Retinal pigment epithelial cell (primary cell): ENCODE results near the gene USP36.
"Not testable (repeated sequence)": the region's sequence is repeated elsewhere in the genome, so short reads cannot be mapped to it uniquely, and the experiment has no call there.

Experiments
- DNase-seq: peaks from one replicate; pipeline ENCODE4 v3.0.0-alpha.2; 2010; ENCODE audit warnings: low read depth
- H3K4me3 ChIP-seq: 2 replicates; pipeline ENCODE4 v1.5.1; 2011; ENCODE audit warnings: mild to moderate bottlenecking, low read length, control low read depth, moderate library complexity
- TF ChIP-seq, protein P1 (sequence below): conservative IDR thresholded peaks from 2 replicates; pipeline ENCODE4 v1.5.1; 2011; ENCODE audit warnings: low read depth, low read length, control low read depth, inconsistent platforms

The USP36 gene

DNA sequence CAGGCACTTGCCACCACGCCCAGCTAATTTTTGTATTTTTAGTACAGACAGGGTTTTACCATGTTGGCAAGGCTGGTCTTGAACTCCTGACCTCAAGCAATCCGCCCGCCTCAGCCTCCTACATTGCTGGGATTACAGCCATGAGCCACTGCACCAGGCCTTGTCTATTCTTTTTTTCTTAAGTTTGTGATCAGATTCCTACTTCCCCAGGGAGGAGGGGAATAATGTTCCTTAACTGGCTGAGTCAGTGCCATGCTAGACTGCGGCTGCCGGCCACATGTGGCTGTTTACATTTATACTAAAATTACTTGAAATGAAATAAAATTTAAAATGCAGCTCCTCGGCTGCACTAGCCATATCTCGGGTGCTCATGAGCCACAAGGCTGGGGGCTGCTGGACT, 27.8 kb upstream of the USP36 start:
- no peak for DNase-seq
- no peak overlapping the region for H3K4me3 ChIP-seq
- TF ChIP-seq, protein P1, sequence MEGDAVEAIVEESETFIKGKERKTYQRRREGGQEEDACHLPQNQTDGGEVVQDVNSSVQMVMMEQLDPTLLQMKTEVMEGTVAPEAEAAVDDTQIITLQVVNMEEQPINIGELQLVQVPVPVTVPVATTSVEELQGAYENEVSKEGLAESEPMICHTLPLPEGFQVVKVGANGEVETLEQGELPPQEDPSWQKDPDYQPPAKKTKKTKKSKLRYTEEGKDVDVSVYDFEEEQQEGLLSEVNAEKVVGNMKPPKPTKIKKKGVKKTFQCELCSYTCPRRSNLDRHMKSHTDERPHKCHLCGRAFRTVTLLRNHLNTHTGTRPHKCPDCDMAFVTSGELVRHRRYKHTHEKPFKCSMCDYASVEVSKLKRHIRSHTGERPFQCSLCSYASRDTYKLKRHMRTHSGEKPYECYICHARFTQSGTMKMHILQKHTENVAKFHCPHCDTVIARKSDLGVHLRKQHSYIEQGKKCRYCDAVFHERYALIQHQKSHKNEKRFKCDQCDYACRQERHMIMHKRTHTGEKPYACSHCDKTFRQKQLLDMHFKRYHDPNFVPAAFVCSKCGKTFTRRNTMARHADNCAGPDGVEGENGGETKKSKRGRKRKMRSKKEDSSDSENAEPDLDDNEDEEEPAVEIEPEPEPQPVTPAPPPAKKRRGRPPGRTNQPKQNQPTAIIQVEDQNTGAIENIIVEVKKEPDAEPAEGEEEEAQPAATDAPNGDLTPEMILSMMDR = no peak

DNA sequence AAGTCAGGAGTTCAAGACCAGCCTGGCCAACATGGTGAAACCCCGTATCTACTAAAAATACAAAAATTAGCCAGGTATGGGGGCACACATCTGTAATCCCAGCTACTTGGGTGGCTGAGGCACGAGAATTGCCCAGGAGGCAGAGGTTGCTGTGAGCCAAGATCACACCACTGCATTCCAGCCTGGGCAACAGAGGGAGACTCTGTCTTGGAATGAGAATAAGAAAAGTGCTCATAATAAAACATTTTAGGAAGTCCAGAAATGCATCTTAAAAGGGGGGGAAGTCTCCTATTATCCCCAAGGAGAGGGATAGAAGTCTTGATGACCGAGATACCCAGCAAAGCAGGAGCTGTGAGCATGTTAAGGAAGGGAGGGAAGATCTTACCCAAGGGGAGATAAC, 26.4 kb upstream of the USP36 start:
- not testable (repeated sequence) for H3K4me3 ChIP-seq, DNase-seq

DNA sequence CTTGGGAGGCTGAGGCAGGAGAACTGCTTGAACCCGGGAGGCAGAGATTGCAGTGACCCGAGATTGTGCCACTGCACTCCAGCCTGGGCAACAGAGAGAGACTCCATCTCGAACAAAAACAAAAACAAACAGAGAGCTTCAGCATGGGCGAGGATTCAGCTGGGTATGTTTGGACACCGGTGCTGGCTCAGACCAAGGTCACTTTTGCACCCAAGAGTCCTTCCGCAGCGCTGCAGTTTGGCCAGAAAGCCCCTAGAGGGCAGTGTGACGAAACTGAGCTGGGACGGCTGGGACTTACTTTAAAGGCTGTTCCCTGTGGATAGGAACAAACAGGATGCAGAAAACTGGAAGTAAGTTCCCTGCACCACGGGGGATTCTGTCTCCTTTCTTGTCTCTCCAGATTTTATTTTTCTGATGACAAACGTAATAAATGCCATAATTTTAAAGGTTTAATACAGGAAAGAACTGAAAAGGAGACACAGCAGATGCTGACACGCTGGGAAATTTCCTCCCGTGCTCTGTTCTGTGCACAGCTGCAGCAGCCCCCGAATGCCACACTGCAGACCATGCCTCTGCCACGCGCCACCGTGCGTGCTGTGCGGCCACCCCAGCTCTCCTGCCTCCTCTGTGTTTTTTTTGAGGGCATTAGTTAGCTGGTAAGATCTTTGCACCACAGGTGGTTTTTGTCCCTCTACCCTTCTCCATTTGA, 25.2 kb upstream of the USP36 start:
- no peak for DNase-seq
- no peak overlapping the region for H3K4me3 ChIP-seq
- TF ChIP-seq, protein P1 = peak; percentile 94

DNA sequence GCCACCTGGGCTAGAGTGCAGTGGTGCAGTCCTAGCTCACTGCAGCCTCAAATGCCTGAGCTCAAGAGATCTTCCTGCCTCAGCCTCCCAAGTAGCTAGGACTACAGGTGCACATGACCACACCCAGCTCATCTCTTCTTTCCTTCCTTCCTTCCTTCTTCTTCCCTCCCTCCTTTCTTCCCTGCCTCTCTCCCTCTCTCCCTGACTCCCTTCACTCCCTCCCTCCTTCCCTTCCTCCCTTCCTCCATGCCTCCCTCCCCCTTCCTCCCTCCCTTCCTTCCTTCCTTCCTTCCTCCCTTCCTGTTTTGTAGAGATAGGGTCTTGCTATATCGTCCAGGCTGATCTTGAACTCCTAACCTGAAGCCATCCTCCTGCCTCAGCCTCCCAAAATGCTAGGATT, 23.5 kb upstream of the USP36 start:
- no peak for DNase-seq
- TF ChIP-seq, protein P1 = no peak
- H3K4me3 ChIP-seq = no peak overlapping the region

DNA sequence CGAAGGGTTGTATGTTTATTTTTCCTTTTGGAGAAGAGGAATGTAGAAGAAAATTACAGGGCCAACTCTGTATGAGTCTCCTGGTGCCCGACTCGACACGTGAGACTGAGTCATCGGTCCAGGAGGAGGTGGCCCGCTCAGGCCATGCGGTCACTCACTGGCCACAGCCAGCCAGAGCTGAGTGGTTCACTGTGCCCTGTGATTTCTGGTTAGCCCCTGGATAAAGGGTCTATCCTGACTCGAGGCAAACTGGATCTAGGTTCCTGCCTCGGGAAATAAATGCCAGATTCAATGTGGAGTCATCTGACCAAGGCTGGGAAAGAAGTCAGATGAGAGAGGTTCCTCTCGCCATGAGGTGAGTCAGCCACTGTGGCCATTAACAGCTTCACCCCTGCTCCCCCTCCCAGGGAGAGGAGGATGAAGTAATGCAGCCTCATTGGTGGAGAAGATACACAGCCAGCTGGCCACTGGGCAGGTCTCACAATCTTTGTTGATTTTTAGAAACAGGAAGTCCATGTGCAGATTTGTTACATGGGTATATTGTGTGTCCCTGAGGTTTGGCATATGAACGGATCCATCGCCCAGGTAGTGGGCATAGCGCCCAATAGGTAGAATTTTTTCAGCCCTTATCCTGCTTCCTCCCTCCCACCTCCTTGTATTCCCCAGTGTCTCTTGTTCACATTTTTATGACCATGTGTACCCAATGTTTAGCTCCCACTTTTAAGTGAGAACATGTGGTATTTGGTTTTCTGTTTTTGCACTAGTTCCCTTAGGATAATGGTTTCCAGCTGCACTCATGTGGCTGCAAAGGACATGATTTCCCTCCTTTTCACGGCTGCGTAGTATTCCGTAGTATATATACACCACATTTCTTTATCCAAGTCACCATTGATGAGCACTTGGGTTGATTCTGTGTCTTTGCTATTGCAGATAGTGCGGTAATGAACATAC, 21.7 kb upstream of the USP36 start:
- H3K4me3 ChIP-seq = peak overlapping the region; percentile 2
- TF ChIP-seq, protein P1 = no peak
- DNase-seq = peak; percentile 90

DNA sequence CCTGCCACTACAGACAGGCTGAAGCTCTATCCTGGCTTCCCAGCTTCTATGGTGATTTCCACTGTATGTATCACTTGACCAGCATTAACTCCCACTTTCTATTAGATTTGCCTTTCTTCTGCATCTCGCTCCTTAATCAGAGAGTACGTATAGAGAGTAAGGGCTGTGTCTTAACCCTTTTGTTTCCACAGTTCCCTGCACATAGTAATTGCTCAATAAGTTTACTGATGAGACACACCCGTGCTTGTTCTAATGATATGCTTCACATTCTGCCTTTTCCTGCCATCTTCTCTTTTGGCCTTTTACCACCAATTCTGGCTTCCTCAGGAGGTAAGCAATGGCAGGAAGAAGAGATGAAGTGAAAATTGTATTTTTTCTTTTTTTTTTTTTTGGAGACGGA, 20.6 kb upstream of the USP36 start:
- no peak overlapping the region for H3K4me3 ChIP-seq
- DNase-seq = no peak
- TF ChIP-seq, protein P1 = no peak

DNA sequence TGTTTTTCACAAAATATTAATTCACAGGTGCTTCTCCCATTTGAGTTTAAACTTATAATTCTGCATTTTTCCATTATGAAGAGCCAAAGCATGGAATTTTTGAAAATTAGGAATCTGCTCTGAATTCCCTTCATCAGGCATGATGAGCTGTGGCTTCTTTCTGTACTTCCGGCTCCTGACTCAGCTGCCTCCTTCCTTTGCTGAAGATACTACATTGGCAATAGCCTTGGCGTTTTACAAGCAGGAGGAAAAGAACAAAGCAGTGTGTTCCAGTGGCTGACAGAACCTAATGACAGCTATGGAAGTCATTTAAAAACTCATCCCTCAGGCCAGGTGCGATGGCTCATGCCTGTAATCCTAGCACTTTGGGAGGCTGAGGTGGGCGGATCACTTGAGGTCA, 18.4 kb upstream of the USP36 start:
- TF ChIP-seq, protein P1 = no peak
- no peak for DNase-seq

More for the DNA sequence above, 18.4 kb upstream of the USP36 start:
- no peak overlapping the region for H3K4me3 ChIP-seq
